Measurements from ENCODE around the gene ERBB4.

Gene ERBB4

GRCh38 chr2:211946960-211947359 is 591.6 kb downstream of the ERBB4 start:
- Mint-ChIP-seq H3K27me3 (no peaks in the 10 kb centered on the region), H3K9me3 (peaks cover 10 to 13% of the 10 kb centered on the region in 2 donors), H3K4me1 (ENCODE audit: low read depth in 2 of 2) (no peaks in the 10 kb centered on the region), H3K27ac (no peak overlapping the region), H3K36me3 (ENCODE audit: insufficient read depth) (no peaks in the 10 kb centered on the region), H3K4me3 (no peak overlapping the region)
- DNase-seq (no peak), ATAC-seq (replicated peaks) (no peak)

- Mint-ChIP-seq H3K4me3 (no peak overlapping the region), H3K9me3 (peaks cover 5 to 8% of the 10 kb centered on the region in 2 donors), H3K27me3 (no peaks in the 10 kb centered on the region), H3K36me3 (ENCODE audit: insufficient read depth) (no peaks in the 10 kb centered on the region), H3K27ac (no peak overlapping the region), H3K4me1 (ENCODE audit: low read depth in 2 of 2) (no peaks in the 10 kb centered on the region)
- no peak for DNase-seq
- no peak for ATAC-seq (replicated peaks)
Observed at GRCh38 chr2:211944572-211944971, 594.0 kb downstream of the ERBB4 start.

- Mint-ChIP-seq H3K36me3 (ENCODE audit: insufficient read depth) (no peaks in the 10 kb centered on the region), H3K4me1 (ENCODE audit: low read depth in 2 of 2) (no peaks in the 10 kb centered on the region), H3K27ac (no peak overlapping the region), H3K4me3 (no peak overlapping the region), H3K9me3 (no peaks in the 10 kb centered on the region), H3K27me3 (no peaks in the 10 kb centered on the region)
- ATAC-seq (replicated peaks) (no peak), DNase-seq (no peak)
Observed at GRCh38 chr2:211942153-211942552, 596.4 kb downstream of the ERBB4 start.

- H3K27me3 Mint-ChIP-seq = no peaks in the 10 kb centered on the region
- no peak overlapping the region for H3K27ac Mint-ChIP-seq
- H3K9me3 Mint-ChIP-seq = no peaks in the 10 kb centered on the region
- DNase-seq = no peak
- no peak overlapping the region for H3K4me3 Mint-ChIP-seq
- no peak for ATAC-seq (replicated peaks)
- H3K36me3 Mint-ChIP-seq (ENCODE audit: insufficient read depth) = no peaks in the 10 kb centered on the region
- H3K4me1 Mint-ChIP-seq (ENCODE audit: low read depth in 2 of 2) = no peaks in the 10 kb centered on the region
Observed at GRCh38 chr2:211941216-211941747, 597.3 kb downstream of the ERBB4 start.

- no peak for ATAC-seq (replicated peaks)
- no peaks in the 10 kb centered on the region for H3K27me3 Mint-ChIP-seq
- no peaks in the 10 kb centered on the region for H3K9me3 Mint-ChIP-seq
- DNase-seq = no peak
- H3K4me3 Mint-ChIP-seq = no peak overlapping the region
- no peak overlapping the region for H3K27ac Mint-ChIP-seq
- H3K36me3 Mint-ChIP-seq (ENCODE audit: insufficient read depth) = no peaks in the 10 kb centered on the region
- no peaks in the 10 kb centered on the region for H3K4me1 Mint-ChIP-seq (ENCODE audit: low read depth in 2 of 2)
Observed at GRCh38 chr2:211939177-211939576, 599.4 kb downstream of the ERBB4 start.

GRCh38 chr2:211934811-211935210 is 603.8 kb downstream of the ERBB4 start:
- Mint-ChIP-seq H3K9me3 (no peaks in the 10 kb centered on the region), H3K4me3 (no peak overlapping the region), H3K27ac (no peak overlapping the region), H3K36me3 (ENCODE audit: insufficient read depth) (no peaks in the 10 kb centered on the region), H3K27me3 (no peaks in the 10 kb centered on the region), H3K4me1 (ENCODE audit: low read depth in 2 of 2) (no peaks in the 10 kb centered on the region)
- DNase-seq = no peak
- no peak for ATAC-seq (replicated peaks)

- ATAC-seq (replicated peaks) (no peak), DNase-seq (no peak)
- Mint-ChIP-seq H3K4me3 (no peak overlapping the region), H3K36me3 (ENCODE audit: insufficient read depth) (no peaks in the 10 kb centered on the region), H3K27me3 (no peaks in the 10 kb centered on the region), H3K4me1 (ENCODE audit: low read depth in 2 of 2) (no peaks in the 10 kb centered on the region), H3K9me3 (peaks cover 4 to 7% of the 10 kb centered on the region in 2 donors), H3K27ac (no peak overlapping the region)
Observed at GRCh38 chr2:211931314-211931713, 607.3 kb downstream of the ERBB4 start.

- Mint-ChIP-seq H3K9me3 (peaks cover 4 to 9% of the 10 kb centered on the region in 2 donors), H3K27me3 (no peaks in the 10 kb centered on the region), H3K36me3 (ENCODE audit: insufficient read depth) (no peaks in the 10 kb centered on the region), H3K4me3 (no peak overlapping the region), H3K27ac (no peak overlapping the region), H3K4me1 (ENCODE audit: low read depth in 2 of 2) (no peaks in the 10 kb centered on the region)
- no peak for DNase-seq
- no peak for ATAC-seq (replicated peaks)
Observed at GRCh38 chr2:211930331-211930730, 608.3 kb downstream of the ERBB4 start.

- H3K9me3 Mint-ChIP-seq = peaks cover 4 to 9% of the 10 kb centered on the region in 2 donors
- no peak for DNase-seq
- no peak overlapping the region for H3K4me3 Mint-ChIP-seq
- H3K4me1 Mint-ChIP-seq (ENCODE audit: low read depth in 2 of 2) = no peaks in the 10 kb centered on the region
- no peak for ATAC-seq (replicated peaks)
- no peak overlapping the region for H3K27ac Mint-ChIP-seq
- H3K27me3 Mint-ChIP-seq = no peaks in the 10 kb centered on the region
- no peaks in the 10 kb centered on the region for H3K36me3 Mint-ChIP-seq (ENCODE audit: insufficient read depth)
Observed at GRCh38 chr2:211928201-211928600, 610.4 kb downstream of the ERBB4 start.

- DNase-seq (no peak), ATAC-seq (replicated peaks) (no peak)
- Mint-ChIP-seq H3K27ac (no peak overlapping the region), H3K4me3 (no peak overlapping the region), H3K27me3 (no peaks in the 10 kb centered on the region), H3K36me3 (ENCODE audit: insufficient read depth) (no peaks in the 10 kb centered on the region), H3K4me1 (ENCODE audit: low read depth in 2 of 2) (no peaks in the 10 kb centered on the region), H3K9me3 (peaks cover 9% of the 10 kb centered on the region in 2 donors)
Observed at GRCh38 chr2:211923019-211923418, 615.6 kb downstream of the ERBB4 start.

GRCh38 chr2:211903961-211904360 is 634.6 kb downstream of the ERBB4 start:
- DNase-seq (no peak), ATAC-seq (replicated peaks) (no peak)
- Mint-ChIP-seq H3K9me3 (peaks cover 0 to 6% of the 10 kb centered on the region in 2 donors), H3K4me1 (ENCODE audit: low read depth in 2 of 2) (no peaks in the 10 kb centered on the region), H3K27me3 (no peaks in the 10 kb centered on the region), H3K4me3 (no peak overlapping the region), H3K27ac (no peak overlapping the region), H3K36me3 (ENCODE audit: insufficient read depth) (no peaks in the 10 kb centered on the region)

GRCh38 chr2:211901226-211901846 is 637.3 kb downstream of the ERBB4 start:
- no peak for DNase-seq
- ATAC-seq (replicated peaks) = no peak
- Mint-ChIP-seq H3K4me1 (ENCODE audit: low read depth in 2 of 2) (no peaks in the 10 kb centered on the region), H3K27me3 (no peaks in the 10 kb centered on the region), H3K36me3 (ENCODE audit: insufficient read depth) (no peaks in the 10 kb centered on the region), H3K4me3 (no peak overlapping the region), H3K27ac (no peak overlapping the region), H3K9me3 (peaks cover 3 to 4% of the 10 kb centered on the region in 2 donors)

GRCh38 chr2:211900518-211900917 is 638.1 kb downstream of the ERBB4 start:
- no peaks in the 10 kb centered on the region for H3K4me1 Mint-ChIP-seq (ENCODE audit: low read depth in 2 of 2)
- ATAC-seq (replicated peaks) (no peak), DNase-seq (no peak)
- H3K27me3 Mint-ChIP-seq = no peaks in the 10 kb centered on the region
- peaks cover 5 to 11% of the 10 kb centered on the region in 2 donors for H3K9me3 Mint-ChIP-seq
- H3K36me3 Mint-ChIP-seq (ENCODE audit: insufficient read depth) = no peaks in the 10 kb centered on the region
- no peak overlapping the region for H3K27ac Mint-ChIP-seq
- no peak overlapping the region for H3K4me3 Mint-ChIP-seq

- Mint-ChIP-seq H3K4me3 (no peak overlapping the region), H3K27ac (no peak overlapping the region), H3K9me3 (peaks cover 6 to 15% of the 10 kb centered on the region in 2 donors), H3K4me1 (ENCODE audit: low read depth in 2 of 2) (no peaks in the 10 kb centered on the region), H3K27me3 (no peaks in the 10 kb centered on the region), H3K36me3 (ENCODE audit: insufficient read depth) (no peaks in the 10 kb centered on the region)
- DNase-seq (no peak), ATAC-seq (replicated peaks) (no peak)
Observed at GRCh38 chr2:211900000-211900399, 638.6 kb downstream of the ERBB4 start.
